Neuron (in vitro differentiated cells): ENCODE results near the gene ROBO3.

ENCODE experiments used
- H2AFZ ChIP-seq: one replicate; pipeline ENCODE4 v1.6.1; 2013; ENCODE audit warnings: low read depth, mild to moderate bottlenecking, inconsistent platforms, low read length, moderate library complexity
- H3K27me3 ChIP-seq: one replicate; pipeline ENCODE4 v1.6.1; 2013; ENCODE audit warnings: low read length; ENCODE audit not compliant: insufficient read depth
- H3K36me3 ChIP-seq: one replicate; pipeline ENCODE4 v1.6.1; 2013; ENCODE audit warnings: low read length; ENCODE audit not compliant: insufficient read depth
- H3K4me1 ChIP-seq: one replicate; pipeline ENCODE4 v1.6.1; 2013; ENCODE audit warnings: low read length; ENCODE audit not compliant: insufficient read depth
- H3K4me3 ChIP-seq: 2 replicates; pipeline ENCODE4 v1.5.1; 2013; ENCODE audit warnings: mild to moderate bottlenecking, low read length, moderate library complexity
- H3K9me3 ChIP-seq: one replicate; pipeline ENCODE4 v1.6.1; 2013; ENCODE audit warnings: low read length

ROBO3 gene

GRCh38 chr11:124864176-124864891, 898 bp upstream of the ROBO3 start:
- no peak overlapping the region for H3K4me3 ChIP-seq
- H3K4me1 ChIP-seq: peaks cover 37% of the 10 kb centered on the region

GRCh38 chr11:124864892-124865180, 396 bp upstream of the ROBO3 start:
- Histone ChIP-seq H3K36me3 (no peaks in the 10 kb centered on the region), H3K4me3 (no peak overlapping the region), H3K4me1 (peaks cover 37% of the 10 kb centered on the region), H2AFZ (no peak overlapping the region), H3K9me3 (no peaks in the 10 kb centered on the region), H3K27me3 (peaks cover 82% of the 10 kb centered on the region)

More at GRCh38 chr11:124864176-124864891, 898 bp upstream of the ROBO3 start:
- Histone ChIP-seq H2AFZ (no peak overlapping the region), H3K36me3 (no peaks in the 10 kb centered on the region), H3K27me3 (peaks cover 80% of the 10 kb centered on the region), H3K9me3 (no peaks in the 10 kb centered on the region)

- Histone ChIP-seq H2AFZ (no peak overlapping the region), H3K27me3 (peaks cover 89% of the 10 kb centered on the region), H3K4me3 (peak overlapping the region; percentile 30), H3K9me3 (no peaks in the 10 kb centered on the region), H3K4me1 (peaks cover 37% of the 10 kb centered on the region), H3K36me3 (no peaks in the 10 kb centered on the region)
Measured at GRCh38 chr11:124865902-124866851, 945 bp downstream of the ROBO3 start.

GRCh38 chr11:124867700-124868099, 2.5 kb downstream of the ROBO3 start:
- no peaks in the 10 kb centered on the region for H3K9me3 ChIP-seq
- H3K27me3 ChIP-seq: peaks cover 95% of the 10 kb centered on the region
- peaks cover 27% of the 10 kb centered on the region for H3K4me1 ChIP-seq
- H3K36me3 ChIP-seq: no peaks in the 10 kb centered on the region
- H3K4me3 ChIP-seq: no peak overlapping the region
- no peak overlapping the region for H2AFZ ChIP-seq

DNA sequence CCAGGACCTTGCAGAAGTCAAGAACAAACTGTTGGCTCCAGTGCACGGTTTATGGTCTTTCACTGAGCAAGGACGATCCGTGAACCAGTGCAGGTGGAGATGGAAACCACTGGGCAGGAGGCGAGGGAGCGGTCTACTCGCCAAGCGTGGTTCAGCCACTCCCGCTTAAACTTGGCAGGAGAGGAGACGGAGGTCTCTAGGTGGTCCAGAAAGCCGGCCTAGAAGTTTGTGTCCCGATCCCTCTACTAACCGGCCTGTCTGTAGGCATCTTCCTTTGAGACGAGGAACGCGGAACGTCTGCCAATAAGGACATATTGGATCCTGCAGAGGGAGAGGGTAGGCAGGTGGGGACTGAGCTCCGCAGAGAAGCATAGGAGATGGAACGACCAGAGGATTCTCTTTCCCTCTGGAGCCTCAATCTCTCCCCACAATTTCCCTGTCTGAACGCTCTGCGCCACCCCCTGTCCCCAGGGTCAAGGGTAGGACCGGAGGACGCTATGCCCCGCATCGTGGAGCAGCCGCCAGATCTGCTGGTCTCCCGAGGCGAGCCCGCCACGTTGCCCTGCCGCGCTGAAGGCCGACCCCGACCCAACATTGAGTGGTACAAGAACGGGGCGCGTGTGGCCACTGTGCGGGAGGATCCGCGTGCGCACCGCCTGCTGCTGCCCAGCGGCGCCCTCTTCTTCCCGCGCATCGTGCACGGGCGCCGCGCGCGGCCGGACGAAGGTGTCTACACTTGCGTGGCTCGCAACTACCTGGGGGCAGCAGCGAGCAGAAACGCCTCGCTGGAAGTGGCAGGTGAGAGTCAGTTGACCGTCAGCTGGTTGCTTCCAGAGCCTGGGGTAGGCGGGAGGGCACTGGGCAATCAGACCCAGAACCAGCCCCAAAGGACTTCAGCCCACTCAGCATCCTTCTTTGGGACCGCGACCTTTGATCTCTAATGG, 3.4 kb downstream of the ROBO3 start:
- Histone ChIP-seq H3K4me1 (peaks cover 18% of the 10 kb centered on the region), H3K4me3 (no peak overlapping the region), H3K9me3 (no peaks in the 10 kb centered on the region), H2AFZ (no peak overlapping the region), H3K27me3 (peaks cover 94% of the 10 kb centered on the region), H3K36me3 (no peaks in the 10 kb centered on the region)

DNA sequence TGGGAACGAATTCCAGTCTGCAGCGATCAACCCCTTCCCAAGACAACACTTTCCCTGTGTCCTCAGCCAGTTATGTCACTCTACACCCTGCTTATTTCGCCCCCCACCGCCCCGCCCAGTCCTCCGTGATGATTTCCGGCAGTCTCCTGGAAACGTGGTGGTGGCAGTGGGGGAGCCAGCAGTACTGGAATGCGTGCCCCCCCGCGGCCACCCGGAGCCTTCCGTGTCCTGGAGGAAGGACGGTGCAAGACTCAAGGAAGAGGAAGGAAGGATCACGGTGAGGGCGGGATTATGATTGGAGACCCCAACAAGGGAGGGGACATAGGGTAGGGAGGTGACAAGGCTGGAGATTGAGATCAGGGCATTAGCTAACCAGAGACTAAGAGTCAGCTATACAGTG, 4.1 kb downstream of the ROBO3 start:
- no peaks in the 10 kb centered on the region for H3K36me3 ChIP-seq
- no peaks in the 10 kb centered on the region for H3K9me3 ChIP-seq
- no peak overlapping the region for H3K4me3 ChIP-seq
- no peak overlapping the region for H2AFZ ChIP-seq
- H3K4me1 ChIP-seq: peaks cover 17% of the 10 kb centered on the region
- peaks cover 94% of the 10 kb centered on the region for H3K27me3 ChIP-seq

GRCh38 chr11:124869856-124870387, 4.7 kb downstream of the ROBO3 start:
- H3K36me3 ChIP-seq: no peaks in the 10 kb centered on the region
- H2AFZ ChIP-seq: no peak overlapping the region
- H3K27me3 ChIP-seq: peaks cover 94% of the 10 kb centered on the region
- H3K4me3 ChIP-seq: no peak overlapping the region
- H3K9me3 ChIP-seq: no peaks in the 10 kb centered on the region
- peaks cover 16% of the 10 kb centered on the region for H3K4me1 ChIP-seq

DNA sequence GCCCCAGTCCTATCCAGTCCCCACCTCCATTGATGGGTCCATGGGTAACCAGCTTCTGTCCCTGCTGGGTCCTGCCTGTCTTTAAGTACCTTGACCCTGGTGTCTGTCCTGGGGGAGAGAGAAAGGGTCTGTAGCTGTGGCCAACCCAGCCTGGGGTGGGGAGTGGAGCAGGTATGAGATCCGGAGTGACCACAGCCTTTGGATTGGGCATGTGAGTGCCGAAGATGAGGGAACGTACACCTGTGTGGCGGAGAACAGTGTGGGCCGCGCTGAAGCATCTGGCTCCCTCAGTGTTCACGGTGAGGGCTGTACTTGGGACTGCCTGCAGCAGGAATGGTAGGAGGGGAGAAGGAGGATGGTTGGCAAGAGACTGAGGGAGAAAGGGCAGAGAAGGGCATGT, 5.2 kb downstream of the ROBO3 start:
- peaks cover 94% of the 10 kb centered on the region for H3K27me3 ChIP-seq
- H3K4me1 ChIP-seq: peaks cover 11% of the 10 kb centered on the region
- no peak overlapping the region for H3K4me3 ChIP-seq
- no peak overlapping the region for H2AFZ ChIP-seq
- no peaks in the 10 kb centered on the region for H3K9me3 ChIP-seq
- H3K36me3 ChIP-seq: no peaks in the 10 kb centered on the region

- Histone ChIP-seq H3K36me3 (no peaks in the 10 kb centered on the region), H3K4me1 (peaks cover 8% of the 10 kb centered on the region), H3K4me3 (no peak overlapping the region), H3K27me3 (peaks cover 80% of the 10 kb centered on the region), H3K9me3 (no peaks in the 10 kb centered on the region), H2AFZ (no peak overlapping the region)
Measured at GRCh38 chr11:124872280-124872679, 7.0 kb downstream of the ROBO3 start.

DNA sequence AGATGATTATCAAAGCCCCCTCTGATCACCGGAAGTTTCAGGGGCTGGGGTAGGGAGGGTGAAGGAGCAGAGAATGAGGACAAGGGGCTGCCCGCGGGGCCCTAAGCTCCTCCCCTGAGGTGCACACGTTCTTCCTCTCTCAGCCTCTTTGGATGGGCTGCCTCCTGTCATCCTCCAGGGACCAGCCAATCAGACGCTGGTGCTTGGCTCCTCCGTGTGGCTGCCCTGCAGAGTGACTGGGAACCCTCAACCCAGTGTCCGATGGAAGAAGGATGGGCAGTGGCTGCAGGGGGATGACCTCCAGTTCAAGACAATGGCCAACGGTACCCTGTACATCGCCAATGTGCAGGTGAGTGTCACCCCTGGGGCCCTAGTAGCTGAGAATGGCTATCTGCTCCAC, 7.5 kb downstream of the ROBO3 start:
- no peaks in the 10 kb centered on the region for H3K36me3 ChIP-seq
- no peak overlapping the region for H3K4me3 ChIP-seq

DNA sequence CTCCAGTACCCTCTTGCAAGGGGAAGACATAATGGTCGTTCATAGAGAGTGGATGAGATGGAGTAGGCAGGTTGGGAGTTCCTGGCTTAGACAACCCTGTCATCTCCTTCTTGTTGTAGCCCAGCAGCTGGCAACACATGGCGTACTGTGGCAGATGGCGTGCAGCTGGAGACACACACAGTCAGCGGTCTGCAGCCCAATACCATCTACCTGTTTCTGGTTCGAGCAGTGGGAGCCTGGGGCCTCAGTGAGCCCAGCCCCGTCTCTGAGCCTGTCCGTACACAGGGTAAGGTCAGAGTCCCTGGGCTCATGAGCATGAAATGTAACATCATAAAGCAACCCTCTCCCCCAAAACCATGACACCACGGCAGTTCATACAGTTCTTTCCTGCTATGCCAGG, 8.7 kb downstream of the ROBO3 start:
- peaks cover 65% of the 10 kb centered on the region for H3K27me3 ChIP-seq
- H2AFZ ChIP-seq: no peak overlapping the region
- H3K4me1 ChIP-seq: peaks cover 6% of the 10 kb centered on the region
- H3K4me3 ChIP-seq: no peak overlapping the region
- H3K9me3 ChIP-seq: no peaks in the 10 kb centered on the region
- H3K36me3 ChIP-seq: no peaks in the 10 kb centered on the region

More for the DNA sequence above, 7.5 kb downstream of the ROBO3 start:
- H2AFZ ChIP-seq: no peak overlapping the region
- peaks cover 77% of the 10 kb centered on the region for H3K27me3 ChIP-seq
- H3K9me3 ChIP-seq: no peaks in the 10 kb centered on the region
- peaks cover 9% of the 10 kb centered on the region for H3K4me1 ChIP-seq

GRCh38 chr11:124874571-124875255, 9.5 kb downstream of the ROBO3 start:
- Histone ChIP-seq H2AFZ (no peak overlapping the region), H3K4me3 (no peak overlapping the region), H3K36me3 (no peaks in the 10 kb centered on the region), H3K27me3 (peaks cover 57% of the 10 kb centered on the region), H3K4me1 (peaks cover 5% of the 10 kb centered on the region), H3K9me3 (no peaks in the 10 kb centered on the region)
